IPS-18a (cell line): ENCODE data around the gene PCDHB11.
"Not testable (repeated sequence)": the region's sequence is repeated elsewhere in the genome, so short reads cannot be mapped to it uniquely, and the experiment has no call there.

Experiments used
- H3K27ac ChIP-seq: one replicate; pipeline ENCODE4 v1.5.1; 2013; ENCODE audit warnings: low read length
- H3K27me3 ChIP-seq: one replicate; pipeline ENCODE4 v1.6.1; 2013; ENCODE audit warnings: mild to moderate bottlenecking, low read length; ENCODE audit not compliant: control insufficient read depth, insufficient read depth
- H3K36me3 ChIP-seq: one replicate; pipeline ENCODE4 v1.6.1; 2013; ENCODE audit warnings: low read depth, low read length; ENCODE audit not compliant: control insufficient read depth
- H3K4me1 ChIP-seq: one replicate; pipeline ENCODE4 v1.6.1; 2013; ENCODE audit warnings: low read depth, low read length; ENCODE audit not compliant: control insufficient read depth
- H3K4me3 ChIP-seq: one replicate; pipeline ENCODE4 v1.5.1; 2013; ENCODE audit warnings: low read length
- H3K9ac ChIP-seq: one replicate; pipeline ENCODE4 v1.6.1; 2013; ENCODE audit warnings: mild to moderate bottlenecking, low read length, moderate library complexity
- H3K9me3 ChIP-seq: one replicate; pipeline ENCODE4 v1.6.1; 2013; ENCODE audit warnings: low read depth, low read length; ENCODE audit not compliant: control insufficient read depth

Gene PCDHB11

GRCh38 chr5:141174291-141175104 is 24.9 kb upstream of the PCDHB11 start:
- not testable (repeated sequence) for H3K27ac ChIP-seq, H3K9ac ChIP-seq, H3K4me1 ChIP-seq, H3K27me3 ChIP-seq, H3K4me3 ChIP-seq, H3K36me3 ChIP-seq
- peaks cover 15% of the 10 kb centered on the region for H3K9me3 ChIP-seq

- no peaks in the 10 kb centered on the region for H3K36me3 ChIP-seq
- peaks cover 15% of the 10 kb centered on the region for H3K9me3 ChIP-seq
- H3K9ac ChIP-seq: no peak overlapping the region
- no peak overlapping the region for H3K4me3 ChIP-seq
- H3K27ac ChIP-seq: no peak overlapping the region
- no peaks in the 10 kb centered on the region for H3K4me1 ChIP-seq
- H3K27me3 ChIP-seq: no peaks in the 10 kb centered on the region
Observed at GRCh38 chr5:141175933-141176332, 23.5 kb upstream of the PCDHB11 start.

- H3K27me3 ChIP-seq, H3K27ac ChIP-seq, H3K4me3 ChIP-seq, H3K4me1 ChIP-seq, H3K36me3 ChIP-seq, H3K9ac ChIP-seq: not testable (repeated sequence)
- H3K9me3 ChIP-seq: peaks cover 15% of the 10 kb centered on the region
Observed at GRCh38 chr5:141177577-141178191, 21.7 kb upstream of the PCDHB11 start, which contains the start of gene PCDHB8. Gene PCDHB8 (plus strand): TSS chr5:141177790. CDS start chr5:141178035, 245 bp downstream.

GRCh38 chr5:141179371-141179770 is 20.1 kb upstream of the PCDHB11 start:
- not testable (repeated sequence) for H3K27ac ChIP-seq

GRCh38 chr5:141179876-141180275 is 19.6 kb upstream of the PCDHB11 start:
- H3K4me3 ChIP-seq, H3K36me3 ChIP-seq, H3K9ac ChIP-seq, H3K27ac ChIP-seq, H3K4me1 ChIP-seq, H3K27me3 ChIP-seq: not testable (repeated sequence)
- H3K9me3 ChIP-seq: peaks cover 15% of the 10 kb centered on the region

More at GRCh38 chr5:141179371-141179770, 20.1 kb upstream of the PCDHB11 start:
- not testable (repeated sequence) for H3K9ac ChIP-seq, H3K4me3 ChIP-seq, H3K27me3 ChIP-seq, H3K4me1 ChIP-seq, H3K36me3 ChIP-seq
- peaks cover 15% of the 10 kb centered on the region for H3K9me3 ChIP-seq

- Histone ChIP-seq H3K27ac (no peak overlapping the region), H3K4me1 (no peaks in the 10 kb centered on the region), H3K9ac (no peak overlapping the region), H3K4me3 (no peak overlapping the region), H3K36me3 (no peaks in the 10 kb centered on the region), H3K9me3 (peaks cover 15% of the 10 kb centered on the region), H3K27me3 (no peaks in the 10 kb centered on the region)
Observed at GRCh38 chr5:141180313-141180712, 19.1 kb upstream of the PCDHB11 start.

- Histone ChIP-seq H3K4me3 (peak within 1 kb of the TSS; percentile 49), H3K27ac (no peak within 1 kb of the TSS), H3K27me3 (no peaks in the 10 kb centered on the region), H3K4me1 (no peaks in the 10 kb centered on the region), H3K9me3 (peaks cover 5% of the 10 kb centered on the region), H3K9ac (peak within 1 kb of the TSS; percentile 35), H3K36me3 (no peaks in the 10 kb centered on the region)
Observed at GRCh38 chr5:141182248-141182647, 17.2 kb upstream of the PCDHB11 start, which contains the start of gene PCDHB16. Gene PCDHB16 (plus strand): TSS chr5:141182387. CDS start chr5:141182560, 173 bp downstream.

- not testable (repeated sequence) for H3K4me3 ChIP-seq, H3K27me3 ChIP-seq, H3K9me3 ChIP-seq, H3K36me3 ChIP-seq, H3K27ac ChIP-seq, H3K4me1 ChIP-seq, H3K9ac ChIP-seq
Observed at GRCh38 chr5:141184117-141184855, 15.1 kb upstream of the PCDHB11 start.

- no peak within 1 kb of the TSS for H3K9ac ChIP-seq
- H3K36me3 ChIP-seq: no peaks in the 10 kb centered on the region
Observed at GRCh38 chr5:141186897-141187512, 12.4 kb upstream of the PCDHB11 start, which contains the start of gene PCDHB9. Gene PCDHB9 (plus strand): TSS chr5:141187161. CDS start chr5:141187319, 158 bp downstream.

GRCh38 chr5:141188682-141189081 is 10.7 kb upstream of the PCDHB11 start:
- H3K9me3 ChIP-seq, H3K4me1 ChIP-seq, H3K4me3 ChIP-seq, H3K27me3 ChIP-seq, H3K27ac ChIP-seq, H3K36me3 ChIP-seq, H3K9ac ChIP-seq: not testable (repeated sequence)

More at GRCh38 chr5:141186897-141187512, 12.4 kb upstream of the PCDHB11 start, which contains the start of gene PCDHB9:
- no peaks in the 10 kb centered on the region for H3K27me3 ChIP-seq
- H3K4me3 ChIP-seq: peak within 1 kb of the TSS; percentile 30
- peaks cover 3% of the 10 kb centered on the region for H3K9me3 ChIP-seq
- no peak within 1 kb of the TSS for H3K27ac ChIP-seq
- no peaks in the 10 kb centered on the region for H3K4me1 ChIP-seq

GRCh38 chr5:141189131-141189530 is 10.3 kb upstream of the PCDHB11 start:
- H3K9ac ChIP-seq, H3K27me3 ChIP-seq, H3K4me3 ChIP-seq, H3K4me1 ChIP-seq, H3K36me3 ChIP-seq, H3K27ac ChIP-seq, H3K9me3 ChIP-seq: not testable (repeated sequence)
